Stimulated activated effector memory CD8-positive, alpha-beta T cell treated with anti-CD3 and anti-CD28 coated beads, Interleukin-12 subunit alpha, Interleukin-12 subunit beta, amount 100 ng/mL, for 72 hours (primary cell): ENCODE results near the gene ATG10.
"Not testable (repeated sequence)": the region's sequence is repeated elsewhere in the genome, so short reads cannot be mapped to it uniquely, and the experiment has no call there.

Experiments used
- ATAC-seq: fragments of 150-1000 bp; cut with Tn5 transposase; 2 replicates; pipeline ENCODE4 v1.10.0; 2021
- DNase-seq, 2 donors: peaks; one replicate each; pipeline ENCODE4 v3.0.0; 2021 to 2022; ENCODE audit warnings: low spot score in 2 of 2
- H3K27ac Mint-ChIP-seq: one replicate; pipeline ENCODE4 v1.8.0; 2022; ENCODE audit warnings: mild to moderate bottlenecking, mixed read lengths
- H3K36me3 Mint-ChIP-seq: one replicate; pipeline ENCODE4 v1.8.0; 2022; ENCODE audit warnings: mild to moderate bottlenecking, mixed read lengths
- H3K4me1 Mint-ChIP-seq: one replicate; pipeline ENCODE4 v1.8.0; 2022; ENCODE audit warnings: mixed read lengths
- H3K4me3 Mint-ChIP-seq: one replicate; pipeline ENCODE4 v1.8.0; 2022; ENCODE audit warnings: mild to moderate bottlenecking, mixed read lengths
- H3K9me3 Mint-ChIP-seq: one replicate; pipeline ENCODE4 v1.8.0; 2022; ENCODE audit warnings: mixed read lengths

The ATG10 gene

DNA sequence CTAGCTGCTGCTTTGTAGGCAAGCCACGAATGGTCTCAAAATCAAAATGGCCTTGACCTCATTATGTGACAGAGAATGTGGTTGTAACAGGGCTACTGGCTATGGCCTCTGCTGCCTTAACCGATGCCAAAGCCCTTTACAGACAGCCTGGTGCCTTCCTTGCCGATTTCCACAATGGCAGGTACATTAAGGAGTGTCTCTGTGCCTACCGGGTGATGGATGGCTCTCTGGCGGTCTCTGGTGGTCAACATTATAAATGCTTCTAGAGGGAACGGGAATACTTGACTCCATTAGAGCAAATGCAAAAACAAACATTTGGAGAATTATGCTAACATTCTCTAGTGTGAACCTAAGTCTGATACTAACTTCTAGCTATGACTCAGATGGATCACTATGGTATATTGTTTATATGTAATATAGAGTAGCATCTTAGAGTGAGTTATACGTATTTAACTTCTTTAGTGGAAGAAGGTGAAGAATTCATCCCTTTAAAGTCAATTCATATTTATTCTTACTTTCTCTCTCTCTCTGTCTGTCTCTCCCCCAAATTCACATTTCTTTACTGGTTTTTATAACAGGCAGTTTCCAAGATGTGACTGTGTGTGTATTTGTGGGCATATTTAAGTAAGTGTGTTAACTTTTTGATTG, 253.8 kb downstream of the ATG10 start:
- H3K36me3 Mint-ChIP-seq = no peaks in the 10 kb centered on the region
- peak; percentile 84 for ATAC-seq
- H3K4me3 Mint-ChIP-seq = no peak overlapping the region
- no peaks in the 10 kb centered on the region for H3K9me3 Mint-ChIP-seq
- H3K27ac Mint-ChIP-seq = no peak overlapping the region
- DNase-seq = peak; percentile 53 to 79
- peaks cover 6% of the 10 kb centered on the region for H3K4me1 Mint-ChIP-seq

DNA sequence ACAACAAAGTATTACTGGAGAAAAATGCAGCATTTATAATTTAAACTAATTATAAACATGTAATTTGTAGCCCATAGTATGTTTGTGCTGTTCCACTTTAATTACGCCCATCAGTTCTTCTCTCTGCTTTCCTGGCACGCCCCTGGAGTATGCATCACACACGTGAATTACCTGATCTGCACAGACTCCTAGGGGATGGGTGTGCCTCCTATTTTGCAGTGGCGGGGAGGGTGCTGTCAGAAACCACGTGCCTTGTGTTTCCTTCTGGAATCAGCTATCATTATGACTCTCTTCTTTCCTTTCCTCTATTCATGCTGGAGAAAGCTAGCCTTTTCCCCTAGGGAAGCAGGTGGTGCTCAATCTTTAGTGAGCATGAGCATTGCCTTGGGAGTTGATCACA, 263.1 kb downstream of the ATG10 start:
- DNase-seq = no peak
- no peak for ATAC-seq
- no peaks in the 10 kb centered on the region for H3K36me3 Mint-ChIP-seq
- no peak overlapping the region for H3K27ac Mint-ChIP-seq
- no peaks in the 10 kb centered on the region for H3K9me3 Mint-ChIP-seq
- no peaks in the 10 kb centered on the region for H3K4me1 Mint-ChIP-seq
- H3K4me3 Mint-ChIP-seq = no peak overlapping the region

DNA sequence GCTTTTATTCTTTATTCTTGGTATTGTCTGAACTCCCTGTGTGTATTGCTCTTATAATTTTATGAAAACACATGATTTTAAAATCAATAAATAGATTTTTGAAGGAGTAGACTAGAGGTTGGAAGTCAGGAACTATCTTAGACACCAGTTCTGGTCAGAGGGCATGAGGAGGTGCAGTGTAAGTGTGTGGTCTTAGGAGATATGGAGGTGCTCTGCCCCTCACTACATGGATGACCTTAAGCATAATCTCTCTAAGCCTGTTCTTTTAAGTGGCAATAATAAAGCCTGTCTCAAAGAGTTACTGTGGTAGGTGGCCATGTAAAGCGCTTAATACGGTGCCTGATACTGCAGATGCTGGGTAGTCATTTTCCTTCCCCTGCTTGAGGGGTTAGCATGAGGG, 272.3 kb downstream of the ATG10 start:
- Mint-ChIP-seq H3K27ac (no peak overlapping the region), H3K4me3 (no peak overlapping the region), H3K4me1 (no peaks in the 10 kb centered on the region), H3K9me3 (peaks cover 11% of the 10 kb centered on the region), H3K36me3 (no peaks in the 10 kb centered on the region)
- DNase-seq (no peak), ATAC-seq (no peak)

DNA sequence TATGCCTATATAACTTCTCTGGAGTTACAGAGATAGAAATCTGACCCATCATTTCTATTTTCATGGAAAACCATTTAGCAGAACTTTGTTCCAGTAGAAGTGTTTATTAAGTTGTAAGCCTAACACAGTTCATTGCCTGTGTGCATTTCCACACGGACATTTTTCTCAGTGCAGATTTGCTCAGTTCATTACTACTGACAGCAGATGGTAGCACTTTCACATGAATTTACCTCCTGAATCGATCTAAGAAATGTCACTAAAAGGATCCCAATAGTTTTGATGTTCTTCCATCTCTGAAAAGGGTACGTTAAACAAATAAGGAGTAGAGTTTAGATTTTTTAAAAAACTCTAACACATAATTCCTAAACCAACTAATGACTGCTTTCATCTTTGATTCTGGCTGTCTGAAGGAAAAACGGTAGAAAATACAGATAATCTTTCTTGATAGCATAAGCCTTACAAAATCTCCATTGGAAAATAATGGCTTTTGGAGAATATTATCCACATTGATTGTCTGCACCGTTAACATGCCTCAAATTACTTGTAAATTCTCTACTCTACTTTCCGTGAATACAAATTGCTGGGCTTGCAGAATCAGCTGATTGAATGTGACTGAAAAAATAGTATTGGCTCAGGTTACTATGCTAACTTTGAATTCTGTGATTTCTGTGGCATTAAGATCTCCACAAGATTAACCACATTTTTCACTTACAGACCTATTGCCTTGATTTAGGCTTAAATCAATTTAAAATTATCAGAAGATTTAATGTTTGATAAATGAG, 273.2 kb downstream of the ATG10 start:
- DNase-seq (no peak), ATAC-seq (no peak)
- H3K4me1 Mint-ChIP-seq = no peaks in the 10 kb centered on the region
- H3K9me3 Mint-ChIP-seq = peaks cover 11% of the 10 kb centered on the region
- H3K27ac Mint-ChIP-seq = no peak overlapping the region
- no peaks in the 10 kb centered on the region for H3K36me3 Mint-ChIP-seq
- H3K4me3 Mint-ChIP-seq = no peak overlapping the region

DNA sequence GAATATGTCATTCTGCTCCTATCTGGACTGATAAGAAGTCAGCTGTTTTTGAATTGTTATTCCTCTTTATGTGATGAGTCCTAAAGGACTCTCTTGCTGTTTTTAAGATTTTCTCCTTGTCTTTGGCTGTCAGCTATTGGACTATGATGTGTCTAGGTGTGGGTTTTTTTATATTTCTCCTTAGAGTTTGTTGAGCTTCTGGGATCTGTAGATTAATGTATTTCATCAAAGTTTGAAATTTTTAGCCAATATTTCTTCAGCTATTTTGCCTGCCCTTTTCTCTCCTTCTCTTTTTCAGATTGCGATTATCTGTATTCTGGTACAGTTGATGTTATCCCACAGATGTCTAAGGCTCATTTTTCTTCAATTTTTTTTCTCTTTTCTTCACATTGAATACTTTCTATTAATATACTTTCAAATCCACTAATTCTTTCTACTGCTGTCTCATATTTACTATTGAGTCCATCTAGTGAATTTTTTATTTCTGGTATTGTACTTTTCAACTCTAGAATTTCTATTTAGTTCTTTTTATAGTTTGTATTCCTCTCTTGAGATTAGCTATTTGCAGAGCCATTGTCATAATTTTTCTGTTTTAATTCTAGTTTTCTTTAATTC, 275.2 kb downstream of the ATG10 start:
- H3K36me3 Mint-ChIP-seq = no peaks in the 10 kb centered on the region
- H3K4me3 Mint-ChIP-seq = no peak overlapping the region
- no peak overlapping the region for H3K27ac Mint-ChIP-seq
- no peak for ATAC-seq
- no peaks in the 10 kb centered on the region for H3K4me1 Mint-ChIP-seq
- DNase-seq = no peak
- H3K9me3 Mint-ChIP-seq = peaks cover 11% of the 10 kb centered on the region

DNA sequence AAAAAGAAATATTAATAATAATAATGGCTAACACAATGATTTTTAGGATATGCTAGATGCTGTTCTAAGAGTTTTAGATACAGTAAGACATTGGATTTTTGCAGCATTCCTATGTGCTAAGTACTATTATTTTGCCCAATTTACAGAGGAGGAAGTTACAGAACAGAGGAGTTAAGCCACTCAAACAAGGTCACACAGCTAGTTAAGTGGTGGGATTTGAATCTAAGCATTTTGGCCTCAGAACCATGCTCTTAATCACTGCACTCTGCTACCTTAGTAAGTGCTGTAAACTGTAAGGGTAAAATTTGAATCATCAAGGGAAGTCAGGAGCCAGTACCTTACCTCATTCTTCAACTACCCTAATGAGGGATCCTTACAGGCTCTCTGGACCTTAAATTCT, 280.9 kb downstream of the ATG10 start:
- H3K4me3 Mint-ChIP-seq = no peak overlapping the region
- DNase-seq = no peak
- no peaks in the 10 kb centered on the region for H3K36me3 Mint-ChIP-seq

DNA sequence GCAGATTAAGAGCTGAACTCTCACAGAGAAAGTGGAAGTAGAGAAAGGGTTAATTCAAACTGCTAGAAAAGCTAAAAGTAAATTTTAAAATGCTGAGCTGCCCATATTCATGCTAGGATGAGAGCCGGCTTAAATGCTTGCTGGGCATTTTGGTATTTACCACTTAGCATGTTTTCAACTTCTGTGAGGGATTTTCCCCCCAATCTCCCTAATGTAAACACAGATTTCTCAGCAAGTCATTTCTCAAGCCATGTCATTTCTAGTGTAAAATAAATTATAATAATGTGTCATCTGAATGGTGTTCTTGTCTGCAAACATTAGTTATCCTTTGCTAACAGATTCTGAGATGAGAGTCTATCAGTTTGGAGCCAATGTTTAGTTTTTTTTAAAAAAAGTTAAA, 284.0 kb downstream of the ATG10 start:
- ATAC-seq = peak; percentile 87
- peaks cover 5% of the 10 kb centered on the region for H3K4me1 Mint-ChIP-seq
- no peak overlapping the region for H3K27ac Mint-ChIP-seq
- H3K4me3 Mint-ChIP-seq = no peak overlapping the region
- H3K9me3 Mint-ChIP-seq = no peaks in the 10 kb centered on the region
- no peak for DNase-seq
- no peaks in the 10 kb centered on the region for H3K36me3 Mint-ChIP-seq

More for the DNA sequence above, 280.9 kb downstream of the ATG10 start:
- Mint-ChIP-seq H3K9me3 (peaks cover 5% of the 10 kb centered on the region), H3K27ac (no peak overlapping the region), H3K4me1 (peaks cover 5% of the 10 kb centered on the region)
- no peak for ATAC-seq

DNA sequence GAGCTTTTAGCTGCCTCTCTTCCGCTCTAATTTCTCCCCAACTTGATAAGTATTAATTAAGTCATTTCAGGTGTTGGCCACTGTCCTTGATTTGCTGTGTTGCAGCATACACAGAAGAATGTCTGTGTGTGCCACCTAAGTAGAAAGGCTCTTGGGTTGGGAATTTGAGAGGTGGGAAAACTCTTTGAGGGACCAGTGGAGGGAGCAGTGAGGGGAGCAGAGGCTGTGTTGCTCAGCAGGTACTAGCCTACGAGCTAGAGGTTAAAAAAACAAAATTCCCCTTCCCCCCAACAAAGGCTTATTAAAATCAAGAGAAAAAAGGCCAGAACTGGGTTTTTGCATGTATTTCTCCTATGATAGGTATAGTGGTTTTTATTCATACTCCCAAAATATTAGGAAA, 285.4 kb downstream of the ATG10 start:
- H3K9me3 Mint-ChIP-seq = no peaks in the 10 kb centered on the region
- DNase-seq = no peak
- H3K27ac Mint-ChIP-seq = no peak overlapping the region
- peaks cover 5% of the 10 kb centered on the region for H3K4me1 Mint-ChIP-seq
- no peaks in the 10 kb centered on the region for H3K36me3 Mint-ChIP-seq
- no peak overlapping the region for H3K4me3 Mint-ChIP-seq
- ATAC-seq = no peak

DNA sequence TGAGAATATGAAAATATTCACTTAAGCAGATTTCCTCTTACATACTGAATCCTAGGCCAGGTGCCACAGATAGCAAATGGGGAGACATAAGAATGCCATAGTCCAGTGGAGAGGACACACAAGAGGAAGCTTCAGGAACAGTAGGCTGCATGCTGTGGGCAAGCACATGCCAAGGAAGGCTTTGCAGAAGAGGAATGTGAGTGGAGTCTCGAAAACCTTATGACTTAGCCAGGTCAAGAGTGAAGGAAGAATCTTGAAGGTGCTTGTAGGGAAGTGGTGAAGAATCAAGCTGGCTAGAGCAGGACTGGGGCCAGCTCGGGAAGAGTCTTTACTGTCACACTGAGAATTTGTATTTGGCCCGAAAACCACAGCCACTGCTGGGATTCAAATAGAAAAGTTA, 285.9 kb downstream of the ATG10 start:
- ATAC-seq = no peak
- H3K36me3 Mint-ChIP-seq = no peaks in the 10 kb centered on the region
- DNase-seq = no peak
- H3K9me3 Mint-ChIP-seq = no peaks in the 10 kb centered on the region
- H3K4me1 Mint-ChIP-seq = peaks cover 5% of the 10 kb centered on the region
- no peak overlapping the region for H3K27ac Mint-ChIP-seq
- H3K4me3 Mint-ChIP-seq = no peak overlapping the region

DNA sequence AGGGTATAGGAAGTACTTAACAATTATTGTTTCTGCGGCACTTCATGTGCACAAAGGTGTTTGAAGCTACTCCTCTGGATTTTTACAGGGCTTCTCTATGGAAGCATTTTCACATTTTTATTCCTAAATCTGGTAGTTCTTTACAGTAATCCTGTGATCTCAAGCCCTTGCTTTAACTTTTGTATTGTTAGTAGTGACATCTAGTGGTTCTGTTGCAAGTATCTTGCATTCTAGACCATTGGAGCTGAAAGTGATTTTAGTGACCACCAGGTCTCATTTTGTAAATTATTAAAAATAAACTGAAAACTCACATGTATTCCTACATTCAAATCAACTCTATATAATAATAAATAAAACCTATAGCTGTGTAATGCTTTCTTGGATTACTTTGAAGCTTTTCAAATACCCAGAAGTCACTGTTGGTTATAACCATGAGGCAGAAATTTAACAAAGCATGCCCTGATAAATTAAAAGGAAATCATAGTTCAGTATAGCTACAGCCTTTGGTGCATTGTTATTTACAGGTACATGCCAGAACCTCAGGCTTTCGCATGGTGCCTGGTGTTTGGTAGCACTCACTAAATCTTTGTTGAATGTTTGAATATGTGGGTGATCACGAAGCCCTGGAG, 287.5 kb downstream of the ATG10 start:
- H3K4me3 Mint-ChIP-seq = no peak overlapping the region
- ATAC-seq = no peak

DNA sequence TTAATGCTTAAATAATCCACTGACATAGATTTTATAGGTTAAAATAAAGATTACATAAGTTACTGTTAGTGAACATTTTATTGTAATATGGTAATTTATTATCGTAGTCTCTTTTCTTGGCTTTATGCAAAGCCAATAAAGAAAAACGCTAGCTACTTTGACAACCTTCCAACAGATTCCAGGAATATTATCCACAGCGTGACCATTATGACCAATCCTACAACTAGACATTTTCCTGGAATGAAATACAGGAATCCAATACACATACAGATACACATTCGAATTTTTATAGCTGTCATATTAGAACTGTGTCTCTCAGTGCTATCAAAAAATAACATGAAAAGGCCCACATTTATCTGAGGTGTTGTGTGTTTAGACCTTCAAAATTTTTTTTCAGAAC, 293.2 kb downstream of the ATG10 start:
- no peaks in the 10 kb centered on the region for H3K36me3 Mint-ChIP-seq
- no peak overlapping the region for H3K4me3 Mint-ChIP-seq
- no peaks in the 10 kb centered on the region for H3K4me1 Mint-ChIP-seq
- ATAC-seq (no peak), DNase-seq (no peak)
- H3K27ac Mint-ChIP-seq = peak overlapping the region; percentile 16
- no peaks in the 10 kb centered on the region for H3K9me3 Mint-ChIP-seq

More for the DNA sequence above, 287.5 kb downstream of the ATG10 start:
- no peak overlapping the region for H3K27ac Mint-ChIP-seq
- H3K36me3 Mint-ChIP-seq = no peaks in the 10 kb centered on the region
- no peak for DNase-seq
- H3K4me1 Mint-ChIP-seq = peaks cover 5% of the 10 kb centered on the region
- no peaks in the 10 kb centered on the region for H3K9me3 Mint-ChIP-seq

DNA sequence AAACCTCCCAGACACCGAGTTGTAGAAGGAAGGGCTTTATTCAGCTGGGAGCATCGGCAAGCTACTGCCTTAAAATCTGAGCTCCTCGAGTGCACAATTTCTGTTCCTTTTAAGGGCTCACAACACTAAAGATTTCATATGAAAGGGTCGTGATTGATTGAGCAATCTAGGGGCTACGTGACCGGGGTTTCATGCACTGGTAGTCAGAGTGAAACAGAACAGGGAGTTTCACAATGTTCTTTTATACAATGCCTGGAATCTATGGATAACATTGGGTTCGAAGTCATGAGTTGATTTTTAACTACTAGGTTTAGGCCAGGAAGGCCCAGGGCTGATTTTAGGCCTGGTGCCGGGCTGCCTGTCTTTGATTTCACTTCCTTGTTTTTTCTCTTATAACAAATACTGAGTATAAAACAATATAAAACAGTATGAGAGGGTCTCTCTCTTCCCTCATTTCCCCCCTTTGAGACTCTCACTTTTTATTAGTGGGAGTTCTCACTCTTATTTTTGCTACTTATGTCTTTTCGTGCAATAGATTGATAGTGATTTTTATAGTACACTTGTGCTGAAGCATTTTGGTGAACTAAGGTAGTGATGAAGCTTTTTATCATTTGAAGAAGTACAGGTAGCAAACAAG, 295.6 kb downstream of the ATG10 start:
- not testable (repeated sequence) for H3K9me3 Mint-ChIP-seq, H3K27ac Mint-ChIP-seq, DNase-seq, H3K4me1 Mint-ChIP-seq, ATAC-seq, H3K36me3 Mint-ChIP-seq, H3K4me3 Mint-ChIP-seq

DNA sequence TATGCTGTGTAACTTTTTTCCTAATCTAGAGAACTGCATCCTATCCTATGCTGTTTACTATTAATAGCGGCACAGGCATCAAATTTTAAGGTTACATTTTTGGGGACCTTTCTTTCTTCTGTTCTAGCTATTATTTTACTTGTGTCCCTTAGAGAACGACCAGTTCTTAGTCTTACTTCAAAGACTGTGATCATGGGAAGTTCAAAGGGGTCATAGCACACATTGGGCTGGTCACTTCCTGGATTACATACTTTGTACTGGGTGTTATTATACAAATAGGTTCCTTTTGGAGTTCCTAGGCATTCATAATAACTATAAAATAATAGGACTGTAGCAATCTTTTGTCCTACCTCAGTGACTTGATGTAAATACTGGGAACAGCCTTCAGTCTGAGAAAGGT, 297.5 kb downstream of the ATG10 start:
- H3K4me1 Mint-ChIP-seq = peaks cover 19% of the 10 kb centered on the region
- not testable (repeated sequence) for ATAC-seq, H3K27ac Mint-ChIP-seq, H3K4me3 Mint-ChIP-seq, DNase-seq, H3K9me3 Mint-ChIP-seq
- peaks cover 29% of the 10 kb centered on the region for H3K36me3 Mint-ChIP-seq

DNA sequence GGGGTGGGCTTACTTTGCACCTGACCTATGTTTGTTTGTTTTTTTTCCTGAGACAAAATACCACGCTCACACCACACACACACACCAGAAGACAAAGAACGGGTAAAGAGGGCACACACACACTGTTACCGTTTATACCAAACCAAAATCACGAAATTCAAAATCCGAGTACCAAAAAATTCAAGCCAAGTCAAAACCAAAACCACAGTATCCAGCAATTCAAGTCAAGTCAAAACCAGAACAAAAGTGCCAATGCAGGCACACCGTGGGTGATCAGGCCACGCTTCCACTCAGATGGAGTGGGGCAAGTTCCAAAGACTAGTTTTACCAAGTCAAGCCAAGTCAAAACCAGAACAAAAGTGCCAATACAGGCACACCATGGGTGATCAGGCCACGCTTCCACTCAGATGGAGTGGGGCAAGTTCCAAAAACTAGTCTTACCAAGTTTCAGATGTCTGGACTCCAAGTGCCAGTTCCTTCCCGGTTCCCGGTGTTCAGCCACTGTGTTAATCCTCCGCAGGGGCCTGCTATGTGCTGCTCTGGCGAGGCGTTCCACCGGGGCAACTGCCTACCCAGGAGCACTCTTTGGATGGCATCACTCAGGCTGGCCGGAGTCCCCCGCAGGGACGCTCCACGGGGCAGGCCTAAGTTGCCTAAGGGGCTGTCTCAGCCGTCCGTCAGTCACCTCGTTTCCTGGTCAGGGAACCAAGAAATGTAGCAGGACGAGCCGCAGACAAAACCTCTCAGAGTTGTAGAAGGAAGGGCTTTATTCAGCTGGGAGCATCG, 300.9 kb downstream of the ATG10 start:
- not testable (repeated sequence) for H3K9me3 Mint-ChIP-seq, DNase-seq, ATAC-seq
- Mint-ChIP-seq H3K27ac (peak overlapping the region; percentile 60), H3K4me1 (peaks cover 37% of the 10 kb centered on the region), H3K36me3 (peaks cover 63% of the 10 kb centered on the region), H3K4me3 (peak overlapping the region; percentile 28)
